Keratinocyte (primary cell): Measurements from ENCODE around the gene PFKP. TPM values are rescaled to one million over a fixed set of nuclear protein-coding genes. Genes with fewer than 3 reads are reported as not detected.

ENCODE experiments used
- DNase-seq: peaks from one replicate; pipeline ENCODE4 v3.0.0-alpha.2; 2011; ENCODE audit warnings: low read depth, missing footprints, low spot score
- FAIRE-seq: peaks from 2 replicates; lab custom pipeline; 2011; peaks lifted over from hg19 to GRCh38; lab: Jason Lieb, UNC
- H2AFZ ChIP-seq: 2 replicates; pipeline ENCODE4 v1.6.0; 2012; ENCODE audit warnings: low read length, control low read depth, inconsistent platforms; ENCODE audit not compliant: control insufficient read depth
- H3K27ac ChIP-seq: 2 replicates; pipeline ENCODE4 v1.5.1; 2011; ENCODE audit warnings: low read length; ENCODE audit not compliant: control insufficient read depth, insufficient read depth
- H3K27me3 ChIP-seq: 3 replicates; pipeline ENCODE4 v1.6.0; 2011; ENCODE audit warnings: low read length; ENCODE audit not compliant: control insufficient read depth, insufficient read depth; ENCODE audit errors: extremely low read depth
- H3K36me3 ChIP-seq, 2 experiments: 2 replicates in 1 of 2; 3 replicates in 1 of 2; pipeline ENCODE4 v1.5.1; 2011; ENCODE audit warnings: low read length in 2 of 2, mild to moderate bottlenecking in 1 of 2; ENCODE audit not compliant: control insufficient read depth in 2 of 2, insufficient read depth in 2 of 2; ENCODE audit errors: extremely low read depth in 1 of 2
- H3K4me1 ChIP-seq: 3 replicates; pipeline ENCODE4 v1.5.1; 2011; ENCODE audit warnings: low read length; ENCODE audit not compliant: control insufficient read depth, insufficient read depth; ENCODE audit errors: extremely low read depth
- H3K4me2 ChIP-seq: 3 replicates; pipeline ENCODE4 v1.6.0; 2011; ENCODE audit warnings: low read depth, low read length; ENCODE audit not compliant: control insufficient read depth, insufficient read depth; ENCODE audit errors: extremely low read depth
- H3K4me3 ChIP-seq, 3 experiments: fragments of 200-600 bp in 1 of 3; sonication (generic) in 1 of 3; 2 replicates in 2 of 3; 3 replicates in 1 of 3; pipeline ENCODE4 v1.5.1; 2011 to 2016; ENCODE audit warnings: low read length in 3 of 3, mild to moderate bottlenecking in 3 of 3, control low read depth in 2 of 3, inconsistent platforms in 1 of 3, low read depth in 1 of 3, mixed read lengths in 1 of 3, mixed run types in 1 of 3, moderate library complexity in 1 of 3; ENCODE audit not compliant: control insufficient read depth in 2 of 3, insufficient read depth in 2 of 3; ENCODE audit errors: extremely low read depth in 1 of 3
- H3K79me2 ChIP-seq: 2 replicates; pipeline ENCODE4 v1.6.0; 2012; ENCODE audit warnings: low read length; ENCODE audit not compliant: control insufficient read depth, insufficient read depth
- H3K9ac ChIP-seq: 3 replicates; pipeline ENCODE4 v1.6.0; 2011; ENCODE audit warnings: low read length; ENCODE audit not compliant: control insufficient read depth, insufficient read depth; ENCODE audit errors: extremely low read depth
- H3K9me1 ChIP-seq: 3 replicates; pipeline ENCODE4 v1.6.0; 2011; ENCODE audit warnings: low read length; ENCODE audit not compliant: control insufficient read depth, insufficient read depth; ENCODE audit errors: extremely low read depth
- H3K9me3 ChIP-seq: 2 replicates; pipeline ENCODE4 v1.5.1; 2012; ENCODE audit warnings: low read depth, low read length; ENCODE audit not compliant: control insufficient read depth
- H4K20me1 ChIP-seq: 3 replicates; pipeline ENCODE4 v1.6.0; 2011; ENCODE audit warnings: low read length; ENCODE audit not compliant: control insufficient read depth, insufficient read depth; ENCODE audit errors: extremely low read depth
- CTCF ChIP-seq, 3 experiments: IDR thresholded peaks in 1 of 3; conservative IDR thresholded peaks in 1 of 3; optimal IDR thresholded peaks in 1 of 3; 2 replicates in 2 of 3; 3 replicates in 1 of 3; pipeline versions ENCODE3 to v1.5.1; 2011; ENCODE audit warnings: low read length in 3 of 3, mild to moderate bottlenecking in 3 of 3, moderate library complexity in 2 of 3, control low read depth in 1 of 3, inconsistent platforms in 1 of 3; ENCODE audit not compliant: insufficient read depth in 2 of 3; ENCODE audit errors: extremely low read depth in 1 of 3
- EZH2 ChIP-seq: IDR thresholded peaks from one replicate; pipeline ENCODE4 v1.6.1; 2012; ENCODE audit warnings: inconsistent platforms, mild to moderate bottlenecking, low read length, moderate library complexity
- dilution Hi-C: fragments of 300-500 bp; cut with MboI; formaldehyde crosslinking; loops from one replicate; pipeline ENCODE4 v1.7.0; 2020; ENCODE audit warnings: low sequenced_read_pairs; ENCODE audit not compliant: extremely low pct_ligation_motif_present
- polyA plus RNA-seq, 5 experiments: library from polyadenylated mRNA; depleted of rRNA in 3 of 5; stranded (reverse) in 3 of 5; stranded (forward) in 1 of 5; unstranded in 1 of 5; fragments of >200 nt; gene quantifications; 1 replicate in 1 of 5; 2 replicates in 3 of 5; 3 replicates in 1 of 5; pipeline versions ENCODE4 v1.2.1 to v1.2.3, GENCODE V29; 2011 to 2012; ENCODE audit warnings: missing spikeins in 2 of 5, low read depth in 1 of 5, low replicate concordance in 1 of 5

The PFKP gene
- polyA plus RNA-seq, 1 donor (not counting 4 experiments of a cell fraction or from before 2014, with no cell fraction given) = 117 TPM

- H3K4me1 ChIP-seq = peaks cover 2% of the 10 kb centered on the region
- H3K36me3 ChIP-seq = peaks cover 13 to 15% of the 10 kb centered on the region in 2 experiments
- no peaks in the 10 kb centered on the region for H3K9me1 ChIP-seq
- H3K79me2 ChIP-seq = peaks cover 22% of the 10 kb centered on the region
- H3K27ac ChIP-seq = peak within 1 kb of the TSS; percentile 88
- no peaks in the 10 kb centered on the region for H3K27me3 ChIP-seq
- H3K9me3 ChIP-seq = no peaks in the 10 kb centered on the region
- FAIRE-seq = peak; percentile 59
- peak within 1 kb of the TSS; percentile 93 for H3K9ac ChIP-seq
- H2AFZ ChIP-seq = peak within 1 kb of the TSS; percentile 65
- no peaks in the 10 kb centered on the region for H4K20me1 ChIP-seq
- peak within 1 kb of the TSS; percentile 85 to 92 (median 89) for H3K4me3 ChIP-seq
- DNase-seq = peak; percentile 94
- TF ChIP-seq CTCF (optimal IDR thresholded peaks at IDR 0.05 in 1 of 3, IDR thresholded peaks at IDR 0.05 in 1 of 3, conservative IDR thresholded peaks at IDR 0.05 in 1 of 3; ENCODE audit: extremely low read depth in 1 of 3, insufficient read depth in 2 of 3, low read length in 3 of 3) (no peak), EZH2 (no peak)
- peak within 1 kb of the TSS; percentile 76 for H3K4me2 ChIP-seq
- dilution Hi-C loops = no loop called here
These were observed 105.3 kb downstream of the PFKP start, which contains the start of gene PITRM1 for GRCh38 chr10:3172446-3173170. Gene PITRM1, minus strand, starts transcription at chr10:3172782. Its CDS starts 10 bp downstream, at chr10:3172772.

- peaks cover 10 to 11% of the 10 kb centered on the region in 2 experiments for H3K36me3 ChIP-seq
- H3K4me3 ChIP-seq = peak overlapping the region in 2 of 3 experiments; percentile 27 to 46
- no peaks in the 10 kb centered on the region for H3K27me3 ChIP-seq
- peak overlapping the region; percentile 61 for H3K27ac ChIP-seq
- DNase-seq (peak; percentile 99), FAIRE-seq (peak; percentile 32)
- H3K9me1 ChIP-seq = no peaks in the 10 kb centered on the region
- H3K4me2 ChIP-seq = peak overlapping the region; percentile 48
- TF ChIP-seq EZH2 (no peak), CTCF (optimal IDR thresholded peaks at IDR 0.05 in 1 of 3, IDR thresholded peaks at IDR 0.05 in 1 of 3, conservative IDR thresholded peaks at IDR 0.05 in 1 of 3; ENCODE audit: extremely low read depth in 1 of 3, insufficient read depth in 2 of 3, low read length in 3 of 3) (no peak)
- dilution Hi-C loops = no loop called here
- H3K9me3 ChIP-seq = no peaks in the 10 kb centered on the region
- H4K20me1 ChIP-seq = no peaks in the 10 kb centered on the region
- peaks cover 2% of the 10 kb centered on the region for H3K4me1 ChIP-seq
- H3K79me2 ChIP-seq = peaks cover 22% of the 10 kb centered on the region
- no peak overlapping the region for H3K9ac ChIP-seq
- peak overlapping the region; percentile 65 for H2AFZ ChIP-seq
These were observed 106.0 kb downstream of the PFKP start for GRCh38 chr10:3173171-3173878.
